Prostate gland (tissue), 2 donors: ENCODE measurements around the gene SUGCT.

Experiments
- CTCF ChIP-seq, 4 experiments: fragments of 200-600 bp in 2 of 4; fragments of 450-650 bp in 2 of 4; sonication (generic) in 2 of 4; IDR thresholded peaks; 1 replicate in 3 of 4; 2 replicates in 1 of 4; pipeline ENCODE4 v1.5.1; 2016 to 2019; ENCODE audit warnings: antibody characterized with exemption in 4 of 4, mild to moderate bottlenecking in 2 of 4, moderate library complexity in 2 of 4
- POLR2A ChIP-seq: fragments of 450-650 bp; IDR thresholded peaks from one replicate; pipeline ENCODE4 v1.6.1; 2016; ENCODE audit warnings: antibody characterized with exemption, mild to moderate bottlenecking
- POLR2AphosphoS5 ChIP-seq: sonication (generic); formaldehyde crosslinking; IDR thresholded peaks from one replicate; pipeline ENCODE4 v1.6.1; 2017; ENCODE audit warnings: antibody characterized with exemption

- no peak for TF ChIP-seq CTCF (IDR thresholded peaks at IDR 0.05)
- no peak for TF ChIP-seq POLR2AphosphoS5
- TF ChIP-seq POLR2A: no peak
These were observed 637.3 kb downstream of the SUGCT start for GRCh38 chr7:40772096-40772495.
